Psoas muscle (tissue), 8 donors: ENCODE data around the gene SERPINA3. TPM values are rescaled to one million over a fixed set of nuclear protein-coding genes. Genes with fewer than 3 reads are reported as not detected.

Experiments
- ATAC-seq, 4 donors: fragments of 200-7000 bp; cut with Tn5 transposase; one replicate each; pipeline ENCODE4 v1.9.1; 2020; ENCODE audit warnings: moderate library complexity in 3 of 4, mild to moderate bottlenecking in 2 of 4
- DNase-seq, 2 donors: peaks; one replicate each; pipeline ENCODE4 v3.0.0-alpha.2; 2020
- H3K27ac ChIP-seq: fragments of 200-600 bp; one replicate; pipeline ENCODE4 v1.8.0; 2022
- H3K27me3 ChIP-seq, 3 donors: fragments of 200-600 bp in 1 of 3; one replicate each; pipeline versions ENCODE4 v1.6.1 to v1.8.0; 2013 to 2022; ENCODE audit warnings: low read length in 2 of 3, mild to moderate bottlenecking in 2 of 3, moderate library complexity in 1 of 3; ENCODE audit not compliant: insufficient read depth in 3 of 3
- H3K36me3 ChIP-seq, 2 donors: fragments of 200-600 bp in 1 of 2; one replicate each; pipeline versions ENCODE4 v1.6.1 to v1.8.0; 2013 to 2022; ENCODE audit warnings: low read depth in 1 of 2, mild to moderate bottlenecking in 1 of 2, moderate library complexity in 1 of 2; ENCODE audit not compliant: insufficient read depth in 1 of 2
- H3K4me1 ChIP-seq: fragments of 200-600 bp; one replicate; pipeline ENCODE4 v1.8.0; 2022
- H3K4me3 ChIP-seq: fragments of 200-600 bp; one replicate; pipeline ENCODE4 v1.8.0; 2022; ENCODE audit warnings: mild to moderate bottlenecking
- H3K9me3 ChIP-seq: fragments of 200-600 bp; one replicate; pipeline ENCODE4 v1.8.0; 2022
- CTCF ChIP-seq: fragments of 200-600 bp; IDR thresholded peaks from one replicate; pipeline ENCODE4 v1.8.0; 2022; ENCODE audit warnings: antibody characterized with exemption
- WGBS, 3 donors: extraction: QIAGEN DNeasy Blood & Tissue Kit; methylation state at CpG; one replicate each; pipeline versions ENCODE4 v1.1.6 to v1.1.7; 2013; 5-methylcytosine and 5-hydroxymethylcytosine counted together
- intact Hi-C, 2 donors: fragments of 100-400 bp; cut with DNase I; formaldehyde crosslinking; loops; one replicate each; pipeline versions ENCODE4 v1.11.0 to v1.14.2; 2022
- polyA plus RNA-seq, 3 donors: library from polyadenylated mRNA; stranded (reverse); fragments of 200-250 nt; gene quantifications; one replicate each; pipeline ENCODE4 v1.2.3, GENCODE V29; 2013
- total RNA-seq, 4 donors: library from RNA; stranded (reverse); fragmentation: NEBNext Ultra II Directional in 2 of 4; extraction: Animal tissue kit (Norgen Biotek cat#: 25700) in 2 of 4; gene quantifications; one replicate each; pipeline versions ENCODE4 v1.2.1 to v1.2.4, GENCODE V29; 2021 to 2023
- donor health status: healthy with polysubstance abuse.
- donor health status: DM: no; HTN: no; CAD: no; lungs with moderate emphysema.
- donor health status: Bipolar disorder and iron deficiency.
- donor health status: healthy.
- donor health status: DM: yes; HTN: yes; CAD: no.
- donor health status: DM: no; HTN: no; CAD: no.
- donor health status: DM: no; HTN: no; CAD: no.
- donor health status: DM: yes; HTN: yes; CAD: no.

SERPINA3 gene
- total and polyA plus RNA-seq, 7 donors, result 5.5 to 1,141 (median 186) TPM

GRCh38 chr14:94670692-94671285 is 58.6 kb downstream of the SERPINA3 start:
- Histone ChIP-seq H3K9me3 (no peaks in the 10 kb centered on the region), H3K36me3 (no peaks in the 10 kb centered on the region), H3K27ac (no peak overlapping the region), H3K4me3 (no peak overlapping the region), H3K4me1 (no peaks in the 10 kb centered on the region), H3K27me3 (peaks cover 0 to 4% (median 0%) of the 10 kb centered on the region in 3 donors)
- no peak for ATAC-seq
- DNase-seq, result no peak
- intact Hi-C loops, result no loop called here
- no peak for TF ChIP-seq CTCF
- 75 to 82% (median 78%) methylated on average over 11 of the region's 11 CpGs for WGBS, 3 donors

GRCh38 chr14:94671870-94672444 is 59.8 kb downstream of the SERPINA3 start:
- H3K4me1 ChIP-seq, result no peaks in the 10 kb centered on the region
- no peak overlapping the region for H3K27ac ChIP-seq
- peaks cover 0 to 4% (median 0%) of the 10 kb centered on the region in 3 donors for H3K27me3 ChIP-seq
- no peak for TF ChIP-seq CTCF
- ATAC-seq (no peak), DNase-seq (no peak)
- H3K9me3 ChIP-seq, result no peaks in the 10 kb centered on the region
- 65 to 71% (median 68%) methylated on average over 7 of the region's 7 CpGs for WGBS, 3 donors
- no peaks in the 10 kb centered on the region for H3K36me3 ChIP-seq
- intact Hi-C loops, result no loop called here
- no peak overlapping the region for H3K4me3 ChIP-seq

- Histone ChIP-seq H3K4me3 (no peak overlapping the region), H3K4me1 (no peaks in the 10 kb centered on the region), H3K27ac (no peak overlapping the region), H3K9me3 (no peaks in the 10 kb centered on the region), H3K27me3 (peaks cover 0 to 4% (median 0%) of the 10 kb centered on the region in 3 donors), H3K36me3 (no peaks in the 10 kb centered on the region)
- no peak for TF ChIP-seq CTCF
- DNase-seq, result no peak
- 90 to 96% (median 91%) methylated on average over 7 of the region's 7 CpGs for WGBS, 3 donors
- no peak for ATAC-seq
- intact Hi-C loops, result no loop called here
Measured at GRCh38 chr14:94673071-94673470, 60.9 kb downstream of the SERPINA3 start.

Other genes with a start within 250 kb of the SERPINA3 start
- not detected for gene SERPINA2, start 245.7 kb upstream of the SERPINA3 start, total RNA-seq
- gene SERPINA2, start 245.7 kb upstream of the SERPINA3 start, polyA plus RNA-seq, result not detected
- 1 to 10 TPM; 2.6 to 5.5 (median 4.7) TPM for gene SERPINA1, start 223.8 kb upstream of the SERPINA3 start, total RNA-seq
- gene SERPINA1, start 223.8 kb upstream of the SERPINA3 start, polyA plus RNA-seq, result 1 to 10 TPM in 2 of 3 donors, under 1 TPM in 1; 0.78 to 3.0 (median 2.8) TPM
- gene SERPINA11, start 159.6 kb upstream of the SERPINA3 start, total RNA-seq, result not detected
- gene SERPINA11, start 159.6 kb upstream of the SERPINA3 start, polyA plus RNA-seq, result not detected
- gene SERPINA9, start 136.2 kb upstream of the SERPINA3 start, total RNA-seq, result not detected
- gene SERPINA9, start 136.2 kb upstream of the SERPINA3 start, polyA plus RNA-seq, result not detected
- gene SERPINA12, start 102.9 kb upstream of the SERPINA3 start, total RNA-seq, result not detected
- gene SERPINA12, start 102.9 kb upstream of the SERPINA3 start, polyA plus RNA-seq, result not detected
- not detected for gene SERPINA4, start 50.9 kb upstream of the SERPINA3 start, total RNA-seq
- not detected for gene SERPINA4, start 50.9 kb upstream of the SERPINA3 start, polyA plus RNA-seq
- gene SERPINA5, start 31.0 kb upstream of the SERPINA3 start, total RNA-seq, result 10 to 100 TPM in 3 of 4 donors, 1 to 10 TPM in 1; 7.2 to 59.7 (median 24.9) TPM
- 100 to 1,000 TPM in 1 of 3 donors, 1 to 10 TPM in 2; 2.6 to 107 (median 4.2) TPM for gene SERPINA5, start 31.0 kb upstream of the SERPINA3 start, polyA plus RNA-seq
- gene GSC, start 157.7 kb downstream of the SERPINA3 start, total RNA-seq, result under 1 TPM; 0.36 to 0.94 (median 0.62) TPM
- gene GSC, start 157.7 kb downstream of the SERPINA3 start, polyA plus RNA-seq, result under 1 TPM; 0.34 to 0.51 (median 0.40) TPM